Mammary epithelial cell (primary cell): ENCODE data around the gene BRAT1.

Source experiments
- EZH2 ChIP-seq: IDR thresholded peaks from 2 replicates; pipeline ENCODE4 v1.6.1; 2012; ENCODE audit warnings: low read length, inconsistent platforms, borderline replicate concordance
- TF ChIP-seq, protein P1 (sequence below), 2 donors: IDR thresholded peaks in 1 of 2; conservative IDR thresholded peaks in 1 of 2; 2 replicates each; pipeline ENCODE4 v1.5.1; 2011 to 2012; ENCODE audit warnings: inconsistent platforms in 2 of 2, low read length in 2 of 2, mild to moderate bottlenecking in 2 of 2, control low read depth in 1 of 2, low read depth in 1 of 2; ENCODE audit not compliant: insufficient read depth in 1 of 2; ENCODE audit errors: extremely low read depth in 1 of 2

DNA sequence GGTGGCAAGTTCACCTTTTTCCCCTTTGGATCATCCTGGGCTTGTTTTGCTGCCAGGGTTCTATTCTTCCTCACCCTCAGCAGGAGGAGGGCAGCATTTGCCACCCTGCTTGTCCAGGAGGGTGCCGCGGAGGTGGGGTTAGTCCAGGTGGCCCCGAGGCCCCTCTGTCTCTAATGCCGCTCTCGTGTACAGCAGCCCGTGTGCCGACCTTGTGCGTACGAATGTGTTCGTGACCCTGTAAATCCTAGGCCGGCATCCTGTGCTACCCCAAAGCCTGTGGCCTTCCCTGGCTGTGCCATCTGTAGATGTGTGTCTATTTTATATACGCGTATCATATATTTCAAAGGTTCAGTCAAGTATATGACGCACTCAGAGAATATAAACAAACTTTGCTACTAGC is 14.1 kb upstream of the BRAT1 start:
- TF ChIP-seq, protein P1, sequence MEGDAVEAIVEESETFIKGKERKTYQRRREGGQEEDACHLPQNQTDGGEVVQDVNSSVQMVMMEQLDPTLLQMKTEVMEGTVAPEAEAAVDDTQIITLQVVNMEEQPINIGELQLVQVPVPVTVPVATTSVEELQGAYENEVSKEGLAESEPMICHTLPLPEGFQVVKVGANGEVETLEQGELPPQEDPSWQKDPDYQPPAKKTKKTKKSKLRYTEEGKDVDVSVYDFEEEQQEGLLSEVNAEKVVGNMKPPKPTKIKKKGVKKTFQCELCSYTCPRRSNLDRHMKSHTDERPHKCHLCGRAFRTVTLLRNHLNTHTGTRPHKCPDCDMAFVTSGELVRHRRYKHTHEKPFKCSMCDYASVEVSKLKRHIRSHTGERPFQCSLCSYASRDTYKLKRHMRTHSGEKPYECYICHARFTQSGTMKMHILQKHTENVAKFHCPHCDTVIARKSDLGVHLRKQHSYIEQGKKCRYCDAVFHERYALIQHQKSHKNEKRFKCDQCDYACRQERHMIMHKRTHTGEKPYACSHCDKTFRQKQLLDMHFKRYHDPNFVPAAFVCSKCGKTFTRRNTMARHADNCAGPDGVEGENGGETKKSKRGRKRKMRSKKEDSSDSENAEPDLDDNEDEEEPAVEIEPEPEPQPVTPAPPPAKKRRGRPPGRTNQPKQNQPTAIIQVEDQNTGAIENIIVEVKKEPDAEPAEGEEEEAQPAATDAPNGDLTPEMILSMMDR (conservative IDR thresholded peaks at IDR 0.05 in 1 of 2, IDR thresholded peaks at IDR 0.05 in 1 of 2; ENCODE audit: extremely low read depth in 1 of 2, insufficient read depth in 1 of 2, low read depth in 1 of 2, low read length in 2 of 2): no peak
- no peak for TF ChIP-seq EZH2
